Measurements from ENCODE around the gene CCM2L. TPM values are rescaled to one million over a fixed set of nuclear protein-coding genes. Genes with fewer than 3 reads are reported as not detected.

The CCM2L gene
- polyA plus RNA-seq, 1 experiment = not detected

- CTCF ChIA-PET = interaction anchor here (1.0 to 1.3 kb wide), 3 partner anchors 23 to 116 kb away, joined by 3 to 4 read pairs (median 3); partner anchors contain the start of gene PDRG1
- Histone ChIP-seq H3K4me3 (ENCODE audit: low read depth, low read length) (no peak overlapping the region), H3K27me3 (ENCODE audit: control insufficient read depth, insufficient read depth, low read length) (peaks cover 5% of the 10 kb centered on the region), H3K36me3 (ENCODE audit: control insufficient read depth, insufficient read depth, low read length) (no peaks in the 10 kb centered on the region)
- POLR2A ChIA-PET = no interaction called here
- no peak for DNase-seq (ENCODE audit: low read depth)
- TF ChIP-seq CTCF (IDR thresholded peaks at IDR 0.05; ENCODE audit: insufficient read depth, low read depth, low read length) = no peak
Measured at GRCh38 chr20:31974951-31975487, 35.2 kb upstream of the CCM2L start.

DNA sequence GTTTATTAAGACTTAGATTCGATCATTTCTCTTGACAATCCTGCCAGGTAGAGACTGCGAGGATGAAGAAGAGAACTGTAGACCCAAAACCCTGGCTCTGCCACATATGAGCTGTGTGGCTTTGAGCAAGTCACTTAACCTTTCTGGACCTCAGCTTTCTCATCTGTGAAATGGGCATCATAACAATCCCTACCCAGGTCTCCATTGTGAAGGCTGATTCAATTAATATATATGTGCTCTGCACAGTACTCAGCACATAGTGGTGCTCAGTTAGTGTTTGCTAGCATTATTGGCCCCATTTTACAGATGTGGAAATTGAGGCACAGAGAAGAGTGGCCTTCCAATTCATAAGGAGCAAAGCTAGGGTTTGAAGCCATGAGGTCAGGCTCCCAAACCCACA, 34.4 kb upstream of the CCM2L start:
- peaks cover 7% of the 10 kb centered on the region for H3K27me3 ChIP-seq (ENCODE audit: control insufficient read depth, insufficient read depth, low read length)
- CTCF ChIA-PET = interaction anchor here (1.0 to 1.3 kb wide), 4 partner anchors 18 to 115 kb away, joined by 3 to 4 read pairs (median 3); partner anchors contain the start of gene PDRG1

GRCh38 chr20:31977080-31977479, 33.2 kb upstream of the CCM2L start:
- CTCF ChIA-PET = interaction anchor here (1.1 kb wide), 1 partner anchor 54 kb away, joined by 3 read pairs; no protein-coding TSS in a partner anchor
- no peaks in the 10 kb centered on the region for H3K36me3 ChIP-seq (ENCODE audit: control insufficient read depth, insufficient read depth, low read length)
- H3K27me3 ChIP-seq (ENCODE audit: control insufficient read depth, insufficient read depth, low read length) = peaks cover 7% of the 10 kb centered on the region
- TF ChIP-seq CTCF (IDR thresholded peaks at IDR 0.05; ENCODE audit: insufficient read depth, low read depth, low read length) = no peak
- POLR2A ChIA-PET = no interaction called here
- H3K4me3 ChIP-seq (ENCODE audit: low read depth, low read length) = no peak overlapping the region
- no peak for DNase-seq (ENCODE audit: low read depth)

More for the DNA sequence above, 34.4 kb upstream of the CCM2L start:
- no peaks in the 10 kb centered on the region for H3K36me3 ChIP-seq (ENCODE audit: control insufficient read depth, insufficient read depth, low read length)
- no peak for TF ChIP-seq CTCF (IDR thresholded peaks at IDR 0.05; ENCODE audit: insufficient read depth, low read depth, low read length)
- H3K4me3 ChIP-seq (ENCODE audit: low read depth, low read length) = no peak overlapping the region
- no peak for DNase-seq (ENCODE audit: low read depth)
- POLR2A ChIA-PET = interaction anchor here (0.6 kb wide), 1 partner anchor 15 kb away, joined by 6 read pairs; no protein-coding TSS in a partner anchor

- POLR2A ChIA-PET = interaction anchor here (0.7 kb wide), 1 partner anchor 32 kb away, joined by 15 read pairs; no protein-coding TSS in a partner anchor
- CTCF ChIA-PET = interaction anchor here (0.8 kb wide), 1 partner anchor 135 kb away, joined by 3 read pairs; the partner anchor contains the start of gene FOXS1
- DNase-seq (ENCODE audit: low read depth) = no peak
- Histone ChIP-seq H3K36me3 (ENCODE audit: control insufficient read depth, insufficient read depth, low read length) (no peaks in the 10 kb centered on the region), H3K27me3 (ENCODE audit: control insufficient read depth, insufficient read depth, low read length) (peaks cover 12% of the 10 kb centered on the region), H3K4me3 (ENCODE audit: low read depth, low read length) (no peak overlapping the region)
- no peak for TF ChIP-seq CTCF (IDR thresholded peaks at IDR 0.05; ENCODE audit: insufficient read depth, low read depth, low read length)
Measured at GRCh38 chr20:31979713-31980426, 30.4 kb upstream of the CCM2L start.

DNA sequence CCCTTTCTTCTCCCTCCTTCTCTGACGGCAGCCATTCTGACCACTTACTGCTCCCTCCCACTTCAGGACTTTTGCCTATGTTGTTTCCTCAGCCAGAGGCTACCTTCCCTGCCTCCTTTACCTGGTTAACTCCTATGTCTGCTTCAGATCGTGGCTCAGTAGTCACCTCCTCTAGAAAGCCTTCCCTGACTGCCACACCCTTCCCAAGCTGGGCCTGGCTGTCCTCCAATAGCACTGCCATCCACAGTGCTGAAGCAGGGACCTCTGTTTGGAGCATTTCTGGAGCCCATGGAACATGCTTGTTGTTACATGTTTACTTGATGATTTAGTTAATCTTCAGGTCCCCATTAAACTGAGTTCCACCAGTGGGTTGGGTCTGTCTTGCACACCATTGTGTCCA, 28.5 kb upstream of the CCM2L start:
- Histone ChIP-seq H3K27me3 (ENCODE audit: control insufficient read depth, insufficient read depth, low read length) (peaks cover 11% of the 10 kb centered on the region), H3K36me3 (ENCODE audit: control insufficient read depth, insufficient read depth, low read length) (no peaks in the 10 kb centered on the region), H3K4me3 (ENCODE audit: low read depth, low read length) (no peak overlapping the region)
- POLR2A ChIA-PET = no interaction called here
- CTCF ChIA-PET = no interaction called here
- TF ChIP-seq CTCF (IDR thresholded peaks at IDR 0.05; ENCODE audit: insufficient read depth, low read depth, low read length) = no peak
- no peak for DNase-seq (ENCODE audit: low read depth)
